GM20000 (cell line): ENCODE measurements around the gene CEP112.

Experiments used
- DNase-seq: peaks from one replicate; pipeline ENCODE4 v3.0.0; 2012; ENCODE audit warnings: low spot score
- CTCF ChIP-seq: IDR thresholded peaks from 2 replicates; pipeline ENCODE4 v1.5.1; 2012; ENCODE audit warnings: mild to moderate bottlenecking, control low read depth; ENCODE audit errors: extremely low read depth, missing control alignments

CEP112 gene

GRCh38 chr17:65994114-65994513 is 197.8 kb downstream of the CEP112 start:
- TF ChIP-seq CTCF, result no peak
- no peak for DNase-seq

- DNase-seq, result no peak
- TF ChIP-seq CTCF, result no peak
Observed at GRCh38 chr17:65990593-65990992, 201.3 kb downstream of the CEP112 start.

- DNase-seq, result no peak
- TF ChIP-seq CTCF, result no peak
Observed at GRCh38 chr17:65988451-65988850, 203.5 kb downstream of the CEP112 start.

GRCh38 chr17:65987988-65988387 is 203.9 kb downstream of the CEP112 start:
- DNase-seq, result no peak
- peak; percentile 39 for TF ChIP-seq CTCF

GRCh38 chr17:65985571-65985970 is 206.4 kb downstream of the CEP112 start:
- no peak for TF ChIP-seq CTCF
- no peak for DNase-seq

GRCh38 chr17:65984299-65984698 is 207.6 kb downstream of the CEP112 start:
- DNase-seq, result no peak

GRCh38 chr17:65978871-65979270 is 213.1 kb downstream of the CEP112 start:
- TF ChIP-seq CTCF, result no peak
- no peak for DNase-seq

More at GRCh38 chr17:65984299-65984698, 207.6 kb downstream of the CEP112 start:
- no peak for TF ChIP-seq CTCF
